Esophagus squamous epithelium (tissue), 5 donors: ENCODE measurements around the gene COQ9. TPM values are rescaled to one million over a fixed set of nuclear protein-coding genes. Genes with fewer than 3 reads are reported as not detected.

Experiments used
- DNase-seq: peaks from one replicate; lab custom pipeline; 2025; lab: John Stamatoyannopoulos, UW
- H3K27ac ChIP-seq, 4 donors: fragments of 200-600 bp; sonication (generic); one replicate each; pipeline ENCODE4 v1.5.1; 2016 to 2019; ENCODE audit warnings: mild to moderate bottlenecking in 1 of 4
- H3K27me3 ChIP-seq, 4 donors: fragments of 200-600 bp; sonication (generic); 1 replicate in 3 of 4; 2 replicates in 1 of 4; pipeline versions ENCODE4 v1.5.1 to v1.6.0; 2017 to 2021; ENCODE audit warnings: antibody characterized with exemption in 1 of 4
- H3K36me3 ChIP-seq, 3 donors: fragments of 200-600 bp; sonication (generic); one replicate each; pipeline ENCODE4 v1.5.1; 2016 to 2019
- H3K4me1 ChIP-seq, 3 donors: fragments of 200-600 bp; sonication (generic); one replicate each; pipeline ENCODE4 v1.5.1; 2017 to 2019
- H3K4me3 ChIP-seq, 4 donors: fragments of 200-600 bp; sonication (generic); 1 replicate in 3 of 4; 2 replicates in 1 of 4; pipeline ENCODE4 v1.5.1; 2016 to 2019; ENCODE audit warnings: mild to moderate bottlenecking in 2 of 4, moderate library complexity in 1 of 4
- H3K9me3 ChIP-seq, 3 donors: fragments of 200-600 bp; sonication (generic); one replicate each; pipeline ENCODE4 v1.5.1; 2016 to 2019
- POLR2A ChIP-seq, 4 donors: fragments of 450-650 bp; IDR thresholded peaks; one replicate each; pipeline ENCODE4 v1.6.1; 2017; ENCODE audit warnings: antibody characterized with exemption in 4 of 4, mild to moderate bottlenecking in 4 of 4, moderate library complexity in 3 of 4
- WGBS, 2 donors: methylation state at CpG; one replicate each; pipeline ENCODE4 v1.1.5; 2018; 5-methylcytosine and 5-hydroxymethylcytosine counted together
- intact Hi-C: fragments of 100-400 bp; cut with DNase I; formaldehyde crosslinking; loops from one replicate; pipeline ENCODE4 v1.15.0; 2022
- total RNA-seq, 4 donors: library from RNA; depleted of rRNA; stranded (reverse); fragments of >200 nt; gene quantifications; one replicate each; pipeline ENCODE4 v1.1.0, GENCODE V29; 2016
- TF ChIP-seq, protein P1 (sequence below), 6 experiments: fragments of 450-650 bp in 4 of 6; fragments of 200-600 bp in 2 of 6; sonication (generic) in 2 of 6; IDR thresholded peaks; one replicate each; pipeline ENCODE4 v1.5.1; 2016 to 2019; ENCODE audit warnings: antibody characterized with exemption in 6 of 6, mild to moderate bottlenecking in 4 of 6, moderate library complexity in 4 of 6
- donor health status: DM: yes; HTN: yes; CAD: no.

COQ9 gene
- total RNA-seq, 4 donors from 2014 or later = 43.6 to 62.0 (median 53.4) TPM

DNA sequence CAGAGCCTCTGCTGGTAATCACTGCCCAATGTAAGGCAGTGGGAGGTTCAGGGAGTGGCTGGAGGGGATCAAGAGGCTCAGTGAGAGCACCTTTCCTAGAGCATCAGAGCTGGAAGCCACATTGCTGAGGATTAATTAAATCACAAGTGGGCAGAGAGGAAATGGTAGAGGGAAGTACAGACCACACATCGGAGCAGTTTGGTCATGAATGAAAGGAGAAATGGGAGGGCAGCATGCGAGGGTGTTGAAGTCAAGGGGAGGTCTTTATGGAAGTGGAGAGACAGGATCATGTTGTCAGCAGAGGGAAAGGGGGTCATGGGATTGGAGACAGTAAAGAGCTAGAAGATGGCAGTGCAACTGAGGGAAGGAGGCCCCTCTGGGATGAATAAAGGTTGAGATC is 40.4 kb upstream of the COQ9 start:
- Histone ChIP-seq H3K36me3 (no peaks in the 10 kb centered on the region), H3K9me3 (no peaks in the 10 kb centered on the region), H3K4me3 (no peak overlapping the region), H3K27me3 (no peaks in the 10 kb centered on the region), H3K4me1 (peaks cover 0 to 42% (median 17%) of the 10 kb centered on the region in 3 donors), H3K27ac (no peak overlapping the region)
- TF ChIP-seq, protein P1, sequence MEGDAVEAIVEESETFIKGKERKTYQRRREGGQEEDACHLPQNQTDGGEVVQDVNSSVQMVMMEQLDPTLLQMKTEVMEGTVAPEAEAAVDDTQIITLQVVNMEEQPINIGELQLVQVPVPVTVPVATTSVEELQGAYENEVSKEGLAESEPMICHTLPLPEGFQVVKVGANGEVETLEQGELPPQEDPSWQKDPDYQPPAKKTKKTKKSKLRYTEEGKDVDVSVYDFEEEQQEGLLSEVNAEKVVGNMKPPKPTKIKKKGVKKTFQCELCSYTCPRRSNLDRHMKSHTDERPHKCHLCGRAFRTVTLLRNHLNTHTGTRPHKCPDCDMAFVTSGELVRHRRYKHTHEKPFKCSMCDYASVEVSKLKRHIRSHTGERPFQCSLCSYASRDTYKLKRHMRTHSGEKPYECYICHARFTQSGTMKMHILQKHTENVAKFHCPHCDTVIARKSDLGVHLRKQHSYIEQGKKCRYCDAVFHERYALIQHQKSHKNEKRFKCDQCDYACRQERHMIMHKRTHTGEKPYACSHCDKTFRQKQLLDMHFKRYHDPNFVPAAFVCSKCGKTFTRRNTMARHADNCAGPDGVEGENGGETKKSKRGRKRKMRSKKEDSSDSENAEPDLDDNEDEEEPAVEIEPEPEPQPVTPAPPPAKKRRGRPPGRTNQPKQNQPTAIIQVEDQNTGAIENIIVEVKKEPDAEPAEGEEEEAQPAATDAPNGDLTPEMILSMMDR (IDR thresholded peaks at IDR 0.05) = no peak
- TF ChIP-seq POLR2A (IDR thresholded peaks at IDR 0.05) = no peak
- intact Hi-C loops = no loop called here
- WGBS, 2 donors = 45 to 71% methylated on average over 2 of the region's 2 CpGs
- no peak for DNase-seq

- peaks cover 0 to 45% (median 17%) of the 10 kb centered on the region in 3 donors for H3K4me1 ChIP-seq
- H3K27ac ChIP-seq = no peak overlapping the region
- no peaks in the 10 kb centered on the region for H3K27me3 ChIP-seq
- intact Hi-C loops = no loop called here
- no peak overlapping the region for H3K4me3 ChIP-seq
- no peaks in the 10 kb centered on the region for H3K36me3 ChIP-seq
- WGBS, 2 donors = 89 to 95% methylated on average over 5 of the region's 5 CpGs
- no peak for DNase-seq
- TF ChIP-seq, protein P1 (IDR thresholded peaks at IDR 0.05) = no peak
- TF ChIP-seq POLR2A (IDR thresholded peaks at IDR 0.05) = no peak
- no peaks in the 10 kb centered on the region for H3K9me3 ChIP-seq
These were observed 39.5 kb upstream of the COQ9 start for GRCh38 chr16:57407521-57408353.

- DNase-seq = no peak
- WGBS, 2 donors = 61% methylated on average over 5 of the region's 5 CpGs
- intact Hi-C loops = no loop called here
These were observed 38.2 kb upstream of the COQ9 start for GRCh38 chr16:57409065-57409464.

GRCh38 chr16:57409870-57410587 is 37.2 kb upstream of the COQ9 start:
- Histone ChIP-seq H3K4me3 (no peak overlapping the region), H3K4me1 (peaks cover 0 to 45% (median 17%) of the 10 kb centered on the region in 3 donors), H3K27ac (peak overlapping the region in 2 of 4 donors; percentile 39 to 48), H3K36me3 (no peaks in the 10 kb centered on the region), H3K9me3 (no peaks in the 10 kb centered on the region), H3K27me3 (no peaks in the 10 kb centered on the region)
- intact Hi-C loops = no loop called here
- no peak for DNase-seq
- WGBS, 2 donors = 53 to 66% methylated on average over 4 to 8 of the region's 14 CpGs
- no peak for TF ChIP-seq POLR2A (IDR thresholded peaks at IDR 0.05)
- TF ChIP-seq, protein P1 (IDR thresholded peaks at IDR 0.05) = peak in 1 of 6 experiments; percentile 26

More at GRCh38 chr16:57409065-57409464, 38.2 kb upstream of the COQ9 start:
- peak overlapping the region in 2 of 4 donors; percentile 39 to 48 for H3K27ac ChIP-seq
- H3K4me3 ChIP-seq = no peak overlapping the region
- H3K4me1 ChIP-seq = peaks cover 0 to 45% (median 17%) of the 10 kb centered on the region in 3 donors
- H3K36me3 ChIP-seq = no peaks in the 10 kb centered on the region
- H3K9me3 ChIP-seq = no peaks in the 10 kb centered on the region
- no peak for TF ChIP-seq POLR2A (IDR thresholded peaks at IDR 0.05)
- TF ChIP-seq, protein P1 (IDR thresholded peaks at IDR 0.05) = no peak
- no peaks in the 10 kb centered on the region for H3K27me3 ChIP-seq
